Esophagus (tissue), 2 donors: Measurements from ENCODE around the gene ACHE. TPM values are rescaled to one million over a fixed set of nuclear protein-coding genes. Genes with fewer than 3 reads are reported as not detected.

ENCODE experiments used
- H3K27ac ChIP-seq, 2 donors: one replicate each; pipeline ENCODE4 v1.5.1; 2013; ENCODE audit warnings: low read depth in 2 of 2, mild to moderate bottlenecking in 2 of 2, inconsistent platforms in 1 of 2, low read length in 1 of 2, moderate library complexity in 1 of 2
- H3K27me3 ChIP-seq, 2 donors: one replicate each; pipeline ENCODE4 v1.6.1; 2013; ENCODE audit warnings: low read length in 2 of 2, control low read depth in 1 of 2, mild to moderate bottlenecking in 1 of 2; ENCODE audit not compliant: insufficient read depth in 2 of 2, control insufficient read depth in 1 of 2
- H3K36me3 ChIP-seq, 2 donors: one replicate each; pipeline ENCODE4 v1.6.1; 2013; ENCODE audit warnings: low read length in 1 of 2; ENCODE audit not compliant: control insufficient read depth in 2 of 2, insufficient read depth in 2 of 2
- H3K4me1 ChIP-seq, 2 donors: one replicate each; pipeline ENCODE4 v1.6.1; 2013; ENCODE audit warnings: low read length in 1 of 2; ENCODE audit not compliant: control insufficient read depth in 2 of 2, insufficient read depth in 2 of 2
- H3K4me3 ChIP-seq, 2 donors: one replicate each; pipeline ENCODE4 v1.5.1; 2013; ENCODE audit warnings: low read length in 2 of 2, mild to moderate bottlenecking in 2 of 2, low read depth in 1 of 2, moderate library complexity in 1 of 2
- H3K9me3 ChIP-seq, 2 donors: one replicate each; pipeline ENCODE4 v1.6.1; 2013; ENCODE audit warnings: mild to moderate bottlenecking in 2 of 2, low read depth in 1 of 2, low read length in 1 of 2, moderate library complexity in 1 of 2; ENCODE audit not compliant: control insufficient read depth in 2 of 2, insufficient read depth in 1 of 2
- WGBS, 2 donors: extraction: QIAGEN DNeasy Blood & Tissue Kit; methylation state at CpG; one replicate each; pipeline ENCODE4 v1.1.7; 2013; 5-methylcytosine and 5-hydroxymethylcytosine counted together
- polyA plus RNA-seq, 2 donors: library from polyadenylated mRNA; stranded (reverse); fragments of 200-250 nt; gene quantifications; one replicate each; pipeline ENCODE4 v1.2.3, GENCODE V29; 2013
- donor health status: healthy with polysubstance abuse.
- donor health status: Bipolar disorder and iron deficiency.

ACHE gene
- polyA plus RNA-seq, 2 donors, result 0.52 to 1.4 TPM

DNA sequence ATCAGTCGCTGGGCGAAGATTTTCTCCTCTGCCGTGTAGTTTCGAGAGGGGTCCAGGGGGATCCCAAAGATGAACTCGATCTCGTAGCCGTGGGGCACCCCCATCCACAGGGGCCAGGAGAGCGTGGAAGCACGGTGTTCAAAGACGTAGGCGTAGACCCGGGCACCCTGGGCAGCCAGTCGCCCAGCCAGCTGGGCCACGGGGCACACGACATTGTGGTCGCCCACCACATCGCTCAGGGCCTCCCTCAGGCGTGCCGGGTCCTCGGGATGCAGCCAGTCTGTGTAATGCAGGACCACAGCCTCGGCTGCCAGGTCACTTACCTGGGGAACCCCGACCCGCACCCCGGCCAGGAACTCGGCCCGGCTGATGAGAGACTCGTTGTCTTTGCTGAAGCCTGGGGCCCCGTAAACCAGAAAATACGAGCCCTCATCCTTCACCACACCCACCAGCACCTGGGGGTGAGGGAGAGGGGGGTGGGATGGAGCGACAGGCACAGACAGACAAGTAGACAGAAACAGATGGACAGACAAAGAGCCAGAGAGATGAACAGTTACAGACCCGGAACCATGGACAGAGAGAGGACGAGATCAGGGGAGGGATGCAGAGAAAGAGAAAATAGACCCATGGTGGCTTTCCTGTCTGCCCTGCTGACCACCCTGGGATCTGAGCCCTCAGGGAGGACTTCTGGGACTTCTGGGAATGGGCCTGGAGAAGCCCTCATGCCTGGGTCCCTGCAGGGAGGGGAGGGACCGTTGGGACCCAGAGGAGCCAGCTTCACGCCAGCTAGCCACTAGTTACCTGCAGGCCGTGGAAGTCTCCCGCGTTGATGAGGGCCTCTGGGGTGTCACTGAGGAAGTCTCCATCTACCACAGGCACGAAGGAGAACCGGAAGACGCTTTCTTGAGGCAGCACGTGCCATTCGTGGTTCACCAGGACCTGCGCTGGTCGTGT, 3.0 kb downstream of the ACHE start:
- WGBS, 2 donors, result 83 to 85% methylated on average over 44 of the region's 44 CpGs

GRCh38 chr7:100891568-100892247, 4.0 kb downstream of the ACHE start:
- Histone ChIP-seq H3K27me3 (peaks cover 0 to 14% of the 10 kb centered on the region in 2 donors), H3K27ac (peak overlapping the region in 1 of 2 donors; percentile 96), H3K4me3 (peak overlapping the region in 1 of 2 donors; percentile 45), H3K9me3 (peaks cover 0 to 2% of the 10 kb centered on the region in 2 donors), H3K36me3 (peaks cover 6 to 16% of the 10 kb centered on the region in 2 donors), H3K4me1 (peaks cover 6 to 37% of the 10 kb centered on the region in 2 donors)
- WGBS, 2 donors, result 66 to 70% methylated on average over 8 of the region's 8 CpGs

More for the DNA sequence above, 3.0 kb downstream of the ACHE start:
- Histone ChIP-seq H3K36me3 (peaks cover 0 to 7% of the 10 kb centered on the region in 2 donors), H3K27me3 (peaks cover 0 to 16% of the 10 kb centered on the region in 2 donors), H3K9me3 (peaks cover 0 to 2% of the 10 kb centered on the region in 2 donors), H3K4me1 (peaks cover 6 to 34% of the 10 kb centered on the region in 2 donors), H3K4me3 (no peak overlapping the region), H3K27ac (no peak overlapping the region)

DNA sequence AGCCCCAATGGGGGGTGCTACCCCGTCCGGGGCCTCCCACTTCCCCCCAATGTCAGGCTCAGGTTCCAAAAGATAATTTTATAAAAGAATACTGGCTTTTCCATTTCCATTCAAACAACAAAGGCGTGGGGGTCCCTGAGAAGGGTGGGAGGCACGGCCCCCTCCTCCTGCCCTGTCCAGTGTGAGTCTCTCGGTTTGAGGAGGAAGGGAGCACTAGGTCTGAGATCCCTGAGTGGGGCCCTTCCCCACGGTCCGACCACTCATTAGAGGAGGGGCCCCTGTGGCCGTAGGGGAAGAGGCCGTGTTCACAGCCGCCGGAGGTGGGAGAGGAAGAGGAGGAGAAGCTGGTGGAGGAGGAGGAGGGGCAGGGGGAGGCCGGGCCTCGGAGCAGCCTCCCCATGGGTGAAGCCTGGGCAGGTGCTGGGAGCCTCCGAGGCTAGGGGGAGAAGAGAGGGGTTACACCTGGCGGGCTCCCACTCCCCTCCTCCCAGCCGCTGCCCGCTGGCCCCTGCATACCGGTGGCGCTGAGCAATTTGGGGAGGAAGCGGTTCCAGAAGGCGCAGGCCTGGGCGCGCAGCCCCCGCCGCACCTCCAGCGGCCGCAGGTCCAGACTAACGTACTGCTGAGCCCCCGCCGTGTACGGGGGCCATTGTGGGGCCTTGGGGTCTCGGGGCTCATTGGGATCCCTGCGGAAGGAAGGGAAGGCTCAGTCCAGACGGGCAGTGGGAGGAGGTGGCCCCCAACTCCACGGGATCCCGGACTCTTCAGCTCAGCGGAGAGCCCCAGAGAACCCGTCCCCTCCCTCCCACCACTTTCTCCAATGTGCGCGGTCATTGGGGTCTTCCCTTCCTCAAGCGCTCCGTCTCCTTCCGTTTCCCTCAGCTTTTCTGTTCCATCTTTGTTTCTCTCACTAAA, 4.8 kb downstream of the ACHE start:
- peak overlapping the region; percentile 96 to 99 for H3K27ac ChIP-seq
- WGBS, 2 donors, result 13 to 20% methylated on average over 38 to 43 of the region's 43 CpGs
- peaks cover 0 to 2% of the 10 kb centered on the region in 2 donors for H3K9me3 ChIP-seq
- peak overlapping the region; percentile 45 to 54 for H3K4me3 ChIP-seq
- H3K27me3 ChIP-seq, result peaks cover 0 to 6% of the 10 kb centered on the region in 2 donors
- peaks cover 6 to 30% of the 10 kb centered on the region in 2 donors for H3K4me1 ChIP-seq
- peaks cover 10 to 23% of the 10 kb centered on the region in 2 donors for H3K36me3 ChIP-seq

GRCh38 chr7:100888988-100889750, 6.5 kb downstream of the ACHE start, which contains the start of gene UFSP1:
Gene UFSP1, minus strand, starts transcription at chr7:100889715. Its CDS starts 444 bp downstream, at chr7:100889271.
- peak within 1 kb of the TSS; percentile 96 to 99 for H3K27ac ChIP-seq
- H3K27me3 ChIP-seq, result no peaks in the 10 kb centered on the region
- no peaks in the 10 kb centered on the region for H3K9me3 ChIP-seq
- 3% methylated on average over 66 to 72 of the region's 73 CpGs for WGBS, 2 donors
- peaks cover 0 to 22% of the 10 kb centered on the region in 2 donors for H3K4me1 ChIP-seq
- H3K36me3 ChIP-seq, result peaks cover 21 to 40% of the 10 kb centered on the region in 2 donors
- peak within 1 kb of the TSS; percentile 57 to 78 for H3K4me3 ChIP-seq

- H3K27ac ChIP-seq, result peak overlapping the region; percentile 84 to 85
- H3K27me3 ChIP-seq, result no peaks in the 10 kb centered on the region
- peaks cover 21 to 46% of the 10 kb centered on the region in 2 donors for H3K36me3 ChIP-seq
- 51 to 54% methylated on average over 18 of the region's 18 CpGs for WGBS, 2 donors
- H3K4me3 ChIP-seq, result peak overlapping the region; percentile 57 to 78
- no peaks in the 10 kb centered on the region for H3K9me3 ChIP-seq
- H3K4me1 ChIP-seq, result peaks cover 0 to 22% of the 10 kb centered on the region in 2 donors
Observed at GRCh38 chr7:100888291-100888987, 7.2 kb downstream of the ACHE start.

- WGBS, 2 donors, result 48 to 52% methylated on average over 21 of the region's 21 CpGs
- H3K9me3 ChIP-seq, result no peaks in the 10 kb centered on the region
- H3K36me3 ChIP-seq, result peaks cover 21 to 46% of the 10 kb centered on the region in 2 donors
- H3K27ac ChIP-seq, result peak overlapping the region; percentile 64 to 69
- H3K4me3 ChIP-seq, result no peak overlapping the region
- peaks cover 0 to 22% of the 10 kb centered on the region in 2 donors for H3K4me1 ChIP-seq
- H3K27me3 ChIP-seq, result no peaks in the 10 kb centered on the region
Observed at GRCh38 chr7:100887516-100888290, 8.0 kb downstream of the ACHE start.

- Histone ChIP-seq H3K36me3 (peaks cover 25 to 50% of the 10 kb centered on the region in 2 donors), H3K4me1 (peaks cover 0 to 22% of the 10 kb centered on the region in 2 donors)
- 74 to 77% methylated on average over 25 of the region's 25 CpGs for WGBS, 2 donors
Observed at GRCh38 chr7:100886936-100887515, 8.7 kb downstream of the ACHE start.

More at GRCh38 chr7:100886936-100887515, 8.7 kb downstream of the ACHE start:
- no peak overlapping the region for H3K4me3 ChIP-seq
- no peaks in the 10 kb centered on the region for H3K27me3 ChIP-seq
- H3K27ac ChIP-seq, result peak overlapping the region; percentile 64 to 69
- H3K9me3 ChIP-seq, result no peaks in the 10 kb centered on the region
